SK-N-SH (cell line): ENCODE results near the gene LCN15. TPM values are rescaled to one million over a fixed set of nuclear protein-coding genes. Genes with fewer than 3 reads are reported as not detected.

Experiments used
- CTCF ChIA-PET: fragments of 300-600, 350-600 bp; formaldehyde crosslinking; extraction: SDS; loops from one replicate; lab custom pipeline; 2021; lab: Yijun Ruan, JAX
- POLR2A ChIA-PET: fragments of 350-600 bp; sonication (Branson Sonifier 250); formaldehyde crosslinking; extraction: SDS; loops from one replicate; lab custom pipeline; 2020; ENCODE audit warnings: antibody characterized with exemption, inconsistent platforms; lab: Yijun Ruan, JAX
- DNase-seq: peaks from one replicate; pipeline ENCODE4 v3.0.0; 2012
- H2AFZ ChIP-seq: fragments of 200-600 bp; sonication (generic); 2 replicates; pipeline ENCODE4 v1.8.1; 2016; ENCODE audit warnings: antibody characterized with exemption, mild to moderate bottlenecking, low read depth
- H3F3A ChIP-seq: fragments of 200-600 bp; sonication (generic); replicated peaks from 2 replicates; pipeline ENCODE3; 2016; ENCODE audit warnings: antibody characterized with exemption, mild to moderate bottlenecking; ENCODE audit not compliant: insufficient read depth
- H3K27ac ChIP-seq, 2 experiments: fragments of 200-500 bp in 1 of 2; fragments of 200-600 bp in 1 of 2; sonication (Bioruptor generic) in 1 of 2; sonication (generic), shearing (Covaris generic) in 1 of 2; 2 replicates each; pipeline versions ENCODE4 v1.5.1 to v1.6.1; 2014 to 2016; ENCODE audit warnings: low read depth in 2 of 2, inconsistent platforms in 1 of 2, low read length in 1 of 2, mild to moderate bottlenecking in 1 of 2, mixed read lengths in 1 of 2
- H3K27me3 ChIP-seq: fragments of 200-600 bp; sonication (generic), shearing (Covaris generic); 2 replicates; pipeline ENCODE4 v1.6.1; 2016; ENCODE audit warnings: mixed run types; ENCODE audit not compliant: insufficient read depth
- H3K36me3 ChIP-seq, 2 experiments: fragments of 200-500 bp in 1 of 2; fragments of 200-600 bp in 1 of 2; sonication (Bioruptor generic) in 1 of 2; sonication (generic) in 1 of 2; replicated peaks in 1 of 2; 2 replicates each; pipeline versions ENCODE3 to v1.5.1; 2014 to 2016; ENCODE audit warnings: low read length in 1 of 2, mild to moderate bottlenecking in 1 of 2; ENCODE audit not compliant: insufficient read depth in 2 of 2, control insufficient read depth in 1 of 2
- H3K4me1 ChIP-seq, 2 experiments: fragments of 200-500 bp in 1 of 2; fragments of 200-600 bp in 1 of 2; sonication (Bioruptor generic) in 1 of 2; sonication (generic), shearing (Covaris generic) in 1 of 2; 2 replicates each; pipeline versions ENCODE4 v1.5.1 to v1.6.1; 2014 to 2016; ENCODE audit warnings: low read depth in 1 of 2, low read length in 1 of 2, mixed run types in 1 of 2; ENCODE audit not compliant: insufficient read depth in 2 of 2, control insufficient read depth in 1 of 2
- H3K4me2 ChIP-seq: fragments of 200-600 bp; sonication (generic), shearing (Covaris generic); 2 replicates; pipeline ENCODE4 v1.6.1; 2017; ENCODE audit warnings: mixed run types
- H3K4me3 ChIP-seq, 2 experiments: fragments of 200-500 bp in 1 of 2; fragments of 200-600 bp in 1 of 2; sonication (Bioruptor generic) in 1 of 2; sonication (generic), shearing (Covaris generic) in 1 of 2; 2 replicates each; pipeline versions ENCODE4 v1.5.1 to v1.8.1; 2014 to 2016; ENCODE audit warnings: low read depth in 2 of 2, inconsistent platforms in 1 of 2, low read length in 1 of 2, mild to moderate bottlenecking in 1 of 2, mixed read lengths in 1 of 2, moderate library complexity in 1 of 2
- H3K79me2 ChIP-seq: fragments of 200-600 bp; sonication (generic); 2 replicates; pipeline ENCODE4 v1.8.1; 2017; ENCODE audit warnings: mild to moderate bottlenecking; ENCODE audit not compliant: insufficient read depth
- H3K9ac ChIP-seq: fragments of 200-600 bp; sonication (generic); 2 replicates; pipeline ENCODE4 v1.6.1; 2017; ENCODE audit warnings: mixed run types
- H3K9me2 ChIP-seq: fragments of 200-600 bp; sonication (generic); 2 replicates; pipeline ENCODE4 v1.6.1; 2017; ENCODE audit warnings: mixed run types
- H3K9me3 ChIP-seq: fragments of 200-600 bp; sonication (generic); 2 replicates; pipeline ENCODE4 v1.6.1; 2017; ENCODE audit warnings: mixed run types, mild to moderate bottlenecking, moderate library complexity
- H4K20me1 ChIP-seq: fragments of 200-600 bp; sonication (generic); 2 replicates; pipeline ENCODE4 v1.6.1; 2017; ENCODE audit warnings: mild to moderate bottlenecking, mixed run types; ENCODE audit not compliant: insufficient read depth
- CTCF ChIP-seq: fragments of 200-600 bp; sonication (generic); IDR thresholded peaks from 2 replicates; pipeline ENCODE4 v1.6.1; 2017; ENCODE audit warnings: antibody characterized with exemption, mild to moderate bottlenecking, moderate library complexity
- FOSL2 ChIP-seq: IDR thresholded peaks from 2 replicates; pipeline ENCODE4 v1.4.0; 2012; ENCODE audit warnings: low read depth, mild to moderate bottlenecking, moderate library complexity, borderline replicate concordance
- FOXM1 ChIP-seq: IDR thresholded peaks from 2 replicates; pipeline ENCODE4 v1.4.0; 2012; ENCODE audit warnings: low read depth, mild to moderate bottlenecking
- GABPA ChIP-seq: IDR thresholded peaks from 2 replicates; pipeline ENCODE4 v1.4.0; 2012; ENCODE audit warnings: low read depth, mild to moderate bottlenecking
- GATA2 ChIP-seq: sonication (generic); formaldehyde crosslinking; IDR thresholded peaks from 2 replicates; pipeline ENCODE4 v1.5.0; 2020; ENCODE audit warnings: mild to moderate bottlenecking, missing genetic modification reagents
- IRF3 ChIP-seq: fragments of 150-350 bp; IDR thresholded peaks from 2 replicates; pipeline ENCODE4 v1.6.1; 2016; ENCODE audit warnings: mild to moderate bottlenecking, low read depth, low read length
- JUND ChIP-seq: IDR thresholded peaks from 2 replicates; pipeline ENCODE4 v1.4.0; 2012
- MAX ChIP-seq: IDR thresholded peaks from 2 replicates; pipeline ENCODE4 v1.4.0; 2012; ENCODE audit warnings: low read depth
- NFIC ChIP-seq: IDR thresholded peaks from 2 replicates; pipeline ENCODE4 v1.4.0; 2012; ENCODE audit warnings: borderline replicate concordance
- NRF1 ChIP-seq: IDR thresholded peaks from 2 replicates; pipeline ENCODE4 v1.6.1; 2012; ENCODE audit warnings: low read depth, mild to moderate bottlenecking, low read length
- POLR2AphosphoS5 ChIP-seq: IDR thresholded peaks from 2 replicates; pipeline ENCODE4 v1.6.1; 2012; ENCODE audit warnings: low read depth, low read length
- REST ChIP-seq: IDR thresholded peaks from 2 replicates; pipeline ENCODE4 v1.6.1; 2012; ENCODE audit warnings: mild to moderate bottlenecking, low read depth, low read length, moderate library complexity
- RXRA ChIP-seq: IDR thresholded peaks from 2 replicates; pipeline ENCODE4 v1.4.0; 2012; ENCODE audit warnings: low read depth, mild to moderate bottlenecking, borderline replicate concordance
- SIN3A ChIP-seq: IDR thresholded peaks from 2 replicates; pipeline ENCODE4 v1.6.1; 2012; ENCODE audit warnings: low read depth, mild to moderate bottlenecking, low read length, moderate library complexity, borderline replicate concordance
- SMC3 ChIP-seq: IDR thresholded peaks from 2 replicates; pipeline ENCODE4 v1.6.1; 2012; ENCODE audit warnings: low read depth, low read length, improper control_type of control experiment
- TAF1 ChIP-seq: IDR thresholded peaks from 2 replicates; pipeline ENCODE4 v1.6.1; 2012; ENCODE audit warnings: low read depth, mild to moderate bottlenecking, low read length, moderate library complexity, borderline replicate concordance
- ZBTB33 ChIP-seq: IDR thresholded peaks from 2 replicates; pipeline ENCODE4 v1.4.0; 2012; ENCODE audit warnings: low read depth, borderline replicate concordance
- WGBS: methylation state at CpG from one replicate; pipeline ENCODE4 v1.1.6; 2017; ENCODE audit warnings: low lambda C conversion rate; 5-methylcytosine and 5-hydroxymethylcytosine counted together
- polyA plus RNA-seq, 3 experiments: library from polyadenylated mRNA; depleted of rRNA; stranded (reverse); fragments of >200 nt; gene quantifications; 2 replicates each; pipeline ENCODE4 v1.2.3, GENCODE V29; 2012

Gene LCN15
- polyA plus RNA-seq, 1 of the 3 experiments (the other 2 are of a cell fraction), result 0.08 TPM

GRCh38 chr9:136723362-136723976 lies 40.8 kb downstream of the LCN15 start:
- WGBS, result 100% methylated on average over 5 of the region's 32 CpGs
- Histone ChIP-seq H3K4me2 (no peak overlapping the region), H3K9me3 (no peaks in the 10 kb centered on the region), H3K4me3 (no peak overlapping the region), H3K9me2 (no peaks in the 10 kb centered on the region), H3K27ac (no peak overlapping the region), H3K4me1 (peaks cover 8 to 21% of the 10 kb centered on the region in 2 experiments; a peak in 1 of 4 replicates), H3F3A (peaks cover 24% of the 10 kb centered on the region), H3K79me2 (peaks cover 41% of the 10 kb centered on the region), H3K27me3 (no peaks in the 10 kb centered on the region), H2AFZ (no peak overlapping the region), H3K9ac (no peak overlapping the region), H4K20me1 (peaks cover 70% of the 10 kb centered on the region), H3K36me3 (peaks cover 25 to 38% of the 10 kb centered on the region in 2 experiments)
- ChIA-PET POLR2A (interaction anchor here (1.0 kb wide), 1 partner anchor 9 kb away, joined by 6 read pairs; no protein-coding TSS in a partner anchor), CTCF (interaction anchor here (0.7 kb wide), 1 partner anchor 40 kb away, joined by 3 read pairs; no protein-coding TSS in a partner anchor)
- TF ChIP-seq SIN3A (no peak), GABPA (no peak), NRF1 (no peak), MAX (no peak), FOSL2 (no peak), CTCF (no peak), JUND (no peak), RXRA (no peak), NFIC (no peak), POLR2AphosphoS5 (no peak)
- no peak for DNase-seq

- H3K4me1 ChIP-seq, result peaks cover 8 to 21% of the 10 kb centered on the region in 2 experiments; a peak in 1 of 4 replicates
- H3K36me3 ChIP-seq, result peaks cover 25 to 38% of the 10 kb centered on the region in 2 experiments
- H3K4me3 ChIP-seq, result no peak overlapping the region
- no peaks in the 10 kb centered on the region for H3K9me2 ChIP-seq
- peaks cover 41% of the 10 kb centered on the region for H3K79me2 ChIP-seq
- WGBS, result 93% methylated on average over 8 of the region's 24 CpGs
- peak; percentile 49 for DNase-seq
- no peak overlapping the region for H3K9ac ChIP-seq
- no peak overlapping the region for H3K27ac ChIP-seq
- H4K20me1 ChIP-seq, result peaks cover 70% of the 10 kb centered on the region
- peaks cover 24% of the 10 kb centered on the region for H3F3A ChIP-seq
- ChIA-PET CTCF (interaction anchor here (0.8 kb wide), 1 partner anchor 9 kb away, joined by 3 read pairs; no protein-coding TSS in a partner anchor), POLR2A (interaction anchor here (1.7 kb wide), 1 partner anchor 9 kb away, joined by 12 read pairs; no protein-coding TSS in a partner anchor)
- no peaks in the 10 kb centered on the region for H3K9me3 ChIP-seq
- H3K4me2 ChIP-seq, result no peak overlapping the region
- H3K27me3 ChIP-seq, result no peaks in the 10 kb centered on the region
- H2AFZ ChIP-seq, result no peak overlapping the region
- 0 out of 2 replicates have a peak, but pooled peaks have one; percentile 19 for TF ChIP-seq POLR2AphosphoS5
- TF ChIP-seq SMC3, result no peak
- 0 out of 2 replicates have a peak, but pooled peaks have one; percentile 14 for TF ChIP-seq ZBTB33
- TF ChIP-seq NRF1, result no peak
- no peak for TF ChIP-seq TAF1
- TF ChIP-seq SIN3A, result 0 out of 2 replicates have a peak, but pooled peaks have one; percentile 11
- no peak for TF ChIP-seq NFIC
- no peak for TF ChIP-seq REST
- TF ChIP-seq FOSL2, result no peak
- no peak for TF ChIP-seq IRF3
- TF ChIP-seq FOXM1, result no peak
- no peak for TF ChIP-seq RXRA
- no peak for TF ChIP-seq GATA2 (CRISPR knock-in tag)
These were observed 41.4 kb downstream of the LCN15 start for GRCh38 chr9:136722969-136723356.
